Left hindlimb (tissue), 1 donor: ENCODE data around the gene ICAM3.

ENCODE experiments used
- DNase-seq: peaks from one replicate; pipeline ENCODE4 v3.0.0-alpha.2; 2018

ICAM3 gene

GRCh38 chr19:10290876-10291553 is 48.4 kb downstream of the ICAM3 start:
- no peak for DNase-seq

- DNase-seq, result no peak
Measured at GRCh38 chr19:10290357-10290875, 49.0 kb downstream of the ICAM3 start.

- no peak for DNase-seq
Measured at GRCh38 chr19:10289836-10290356, 49.5 kb downstream of the ICAM3 start, which contains the start of gene ICAM5. Gene ICAM5, plus strand, starts transcription at chr19:10289952. Its CDS starts 92 bp downstream, at chr19:10290044.

- DNase-seq, result no peak
Measured at GRCh38 chr19:10289167-10289835, 50.1 kb downstream of the ICAM3 start.

- peak; percentile 61 for DNase-seq
Measured at GRCh38 chr19:10288662-10289166, 50.7 kb downstream of the ICAM3 start.

GRCh38 chr19:10286803-10287737 is 52.4 kb downstream of the ICAM3 start, which contains the start of gene ICAM4:
Gene ICAM4, plus strand, starts transcription at chr19:10286955. Its CDS starts 58 bp downstream, at chr19:10287013.
- DNase-seq, result no peak

GRCh38 chr19:10285393-10285792 is 54.0 kb downstream of the ICAM3 start:
- no peak for DNase-seq

- no peak for DNase-seq
Measured at GRCh38 chr19:10284960-10285278, 54.5 kb downstream of the ICAM3 start.

GRCh38 chr19:10284065-10284959 is 55.1 kb downstream of the ICAM3 start:
- no peak for DNase-seq
